Stimulated activated CD4-positive, alpha-beta T cell treated with anti-CD3 and anti-CD28 coated beads, Interleukin-2, amount 100 ng/mL, for 24 hours (primary cell): Measurements from ENCODE around the gene SCN11A.
"Not testable (repeated sequence)": the region's sequence is repeated elsewhere in the genome, so short reads cannot be mapped to it uniquely, and the experiment has no call there.

ENCODE experiments used
- DNase-seq, 2 donors: peaks; one replicate each; pipeline ENCODE4 v3.0.0-alpha.2; 2020

SCN11A gene

DNA sequence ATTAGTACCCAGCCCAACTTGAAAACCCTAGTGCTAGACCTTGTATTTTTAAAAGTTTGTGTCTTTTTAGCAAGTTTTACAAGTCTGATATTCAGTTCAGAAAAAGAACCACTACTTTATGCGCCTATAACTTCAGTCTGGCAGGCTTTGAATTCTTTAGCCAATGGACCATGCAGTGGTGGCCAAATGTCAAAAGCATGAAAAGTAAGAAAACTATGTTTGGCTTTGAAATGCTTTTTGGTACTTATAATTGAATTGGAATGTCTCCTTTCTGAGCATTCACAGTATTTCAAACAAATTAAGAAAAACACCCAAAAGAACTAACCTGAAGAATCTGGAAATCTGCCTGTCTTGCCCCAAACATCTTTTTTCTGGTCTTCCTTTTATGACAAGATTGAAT lies 12.9 kb upstream of the SCN11A start:
- no peak for DNase-seq

DNA sequence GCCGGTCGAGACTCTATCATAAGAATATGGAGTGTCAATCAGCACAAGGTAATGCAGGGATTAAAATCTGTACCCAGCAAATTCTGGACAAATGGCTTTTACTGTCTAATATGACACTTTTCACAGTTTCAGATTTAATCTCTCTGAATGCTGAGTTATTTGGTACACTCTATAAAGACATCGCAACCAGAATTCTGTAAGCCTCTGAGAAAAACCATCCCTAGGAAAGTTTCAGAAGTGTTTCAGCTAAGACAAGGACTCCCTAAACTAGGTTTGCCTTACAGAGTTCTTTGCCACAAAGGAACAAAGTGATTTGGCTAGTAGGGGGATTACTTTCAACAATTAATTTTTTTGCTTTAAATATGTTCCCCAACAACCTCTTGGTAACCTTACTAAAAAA lies 11.4 kb upstream of the SCN11A start:
- no peak for DNase-seq

- DNase-seq = no peak
Measured at GRCh38 chr3:39062180-39062579, 10.4 kb upstream of the SCN11A start.

GRCh38 chr3:39061228-39061627 lies 9.5 kb upstream of the SCN11A start:
- not testable (repeated sequence) for DNase-seq

DNA sequence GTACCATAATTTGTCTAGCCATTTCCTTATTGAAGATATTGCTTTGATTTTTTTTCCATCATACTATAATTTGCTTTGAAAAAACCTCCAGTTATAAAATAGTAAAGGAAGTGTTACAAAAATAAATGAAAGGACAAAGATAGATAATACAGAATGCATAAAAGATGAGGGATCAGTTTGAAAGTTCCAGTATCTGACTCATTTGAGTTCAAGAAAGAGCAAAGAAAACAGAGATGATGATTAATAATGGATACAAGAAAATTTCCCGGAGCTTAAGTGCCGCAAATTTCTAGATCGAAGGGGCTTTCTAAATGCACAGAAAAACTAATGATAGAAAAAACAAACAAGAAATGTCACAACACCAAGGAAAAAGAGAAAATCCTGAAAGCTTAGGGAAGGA lies 4.4 kb upstream of the SCN11A start:
- DNase-seq = no peak

DNA sequence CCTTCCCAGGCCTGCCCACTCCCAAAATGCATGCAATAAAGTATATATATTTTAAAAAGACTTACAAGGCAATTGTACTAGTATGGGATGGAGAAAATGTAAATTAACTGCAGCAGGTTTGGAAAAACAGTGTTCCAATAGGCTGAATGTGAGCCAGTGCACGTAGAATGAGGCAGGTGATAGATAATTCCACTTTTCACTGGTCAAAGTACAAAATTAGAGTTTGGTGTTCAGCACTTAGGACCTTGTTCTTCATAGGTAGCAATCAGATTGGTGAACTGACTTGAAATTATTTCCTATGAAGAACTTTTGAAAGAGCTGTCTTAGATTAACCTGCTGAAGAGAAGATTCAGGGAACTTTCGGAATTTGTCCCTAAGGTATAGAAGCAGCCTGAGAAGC lies 2.0 kb upstream of the SCN11A start:
- DNase-seq = no peak

DNA sequence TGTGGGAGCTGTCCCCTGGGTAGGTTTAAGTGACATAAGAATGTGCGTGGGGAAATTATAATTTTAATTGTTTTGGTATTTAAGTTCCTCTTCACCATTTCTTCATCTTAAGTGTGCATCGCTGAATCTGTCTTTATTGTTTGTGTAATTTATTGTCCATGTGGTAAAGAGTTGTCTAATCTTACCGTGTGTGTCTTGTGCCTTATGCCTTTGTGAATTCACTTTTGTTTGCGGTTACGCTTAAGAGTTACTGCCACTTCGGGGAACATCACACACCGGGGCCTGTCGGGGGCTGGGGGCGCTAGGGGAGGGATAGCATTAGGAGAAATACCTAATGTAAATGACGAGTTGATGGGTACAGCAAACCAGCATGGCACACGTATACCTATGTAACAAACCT lies 839 bp upstream of the SCN11A start:
- DNase-seq = no peak

DNA sequence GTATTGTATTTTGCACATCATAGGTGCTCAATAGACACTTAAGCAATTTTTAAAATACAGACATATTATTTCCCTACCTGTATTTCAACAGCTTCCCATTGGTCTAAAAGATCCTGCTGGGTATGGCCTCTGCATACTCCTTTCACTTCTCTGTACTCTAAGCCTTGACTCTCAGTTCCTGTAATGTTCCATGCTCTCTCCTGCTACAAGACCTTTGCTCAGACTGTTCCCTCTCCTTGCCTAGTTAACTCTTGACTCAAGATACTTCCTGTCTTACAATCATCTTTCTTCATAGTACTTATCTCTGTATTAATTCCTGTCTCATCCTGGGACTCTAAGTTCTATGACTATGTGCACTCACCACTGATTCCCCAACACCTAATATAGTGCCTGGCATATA lies 1.7 kb downstream of the SCN11A start:
- no peak for DNase-seq

GRCh38 chr3:39038165-39038564 lies 13.6 kb downstream of the SCN11A start:
- no peak for DNase-seq

DNA sequence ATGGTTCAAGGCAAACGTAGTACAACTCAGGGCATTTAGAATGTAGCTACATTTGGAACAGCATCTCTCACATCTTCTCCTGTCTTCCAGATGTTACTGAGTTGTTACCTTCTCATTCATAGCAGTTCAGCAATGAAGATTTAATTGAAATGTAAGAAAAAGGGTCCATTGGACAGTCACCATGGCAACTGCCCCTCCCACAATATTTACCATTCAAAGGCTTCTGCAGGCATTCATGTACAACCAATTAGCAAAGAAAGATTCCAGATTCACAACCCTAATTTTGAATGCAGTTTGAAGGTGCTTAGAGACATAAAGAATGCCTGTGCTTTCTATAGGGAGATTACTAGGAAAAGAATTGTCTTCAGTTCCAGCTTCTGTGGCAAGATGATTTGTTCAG lies 22.2 kb downstream of the SCN11A start:
- DNase-seq = no peak

DNA sequence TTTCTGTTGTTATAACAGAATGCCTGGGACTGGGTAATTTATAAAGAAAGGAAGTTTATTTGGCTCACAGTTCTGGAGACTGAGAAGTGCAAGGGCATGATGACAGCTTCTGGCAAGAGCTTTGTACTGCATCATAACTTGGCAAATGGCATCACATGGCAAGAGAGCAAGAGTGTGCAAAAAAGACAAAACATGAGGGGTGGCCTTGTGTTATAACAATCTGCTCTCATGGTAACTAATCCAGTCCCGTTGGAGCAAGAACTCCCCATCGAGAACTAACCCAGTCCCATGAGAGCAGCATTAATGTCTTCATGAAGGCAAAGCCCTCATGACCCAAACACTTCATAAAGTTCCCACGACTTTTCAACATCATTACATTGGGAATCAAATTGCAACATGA lies 23.2 kb downstream of the SCN11A start:
- no peak for DNase-seq

DNA sequence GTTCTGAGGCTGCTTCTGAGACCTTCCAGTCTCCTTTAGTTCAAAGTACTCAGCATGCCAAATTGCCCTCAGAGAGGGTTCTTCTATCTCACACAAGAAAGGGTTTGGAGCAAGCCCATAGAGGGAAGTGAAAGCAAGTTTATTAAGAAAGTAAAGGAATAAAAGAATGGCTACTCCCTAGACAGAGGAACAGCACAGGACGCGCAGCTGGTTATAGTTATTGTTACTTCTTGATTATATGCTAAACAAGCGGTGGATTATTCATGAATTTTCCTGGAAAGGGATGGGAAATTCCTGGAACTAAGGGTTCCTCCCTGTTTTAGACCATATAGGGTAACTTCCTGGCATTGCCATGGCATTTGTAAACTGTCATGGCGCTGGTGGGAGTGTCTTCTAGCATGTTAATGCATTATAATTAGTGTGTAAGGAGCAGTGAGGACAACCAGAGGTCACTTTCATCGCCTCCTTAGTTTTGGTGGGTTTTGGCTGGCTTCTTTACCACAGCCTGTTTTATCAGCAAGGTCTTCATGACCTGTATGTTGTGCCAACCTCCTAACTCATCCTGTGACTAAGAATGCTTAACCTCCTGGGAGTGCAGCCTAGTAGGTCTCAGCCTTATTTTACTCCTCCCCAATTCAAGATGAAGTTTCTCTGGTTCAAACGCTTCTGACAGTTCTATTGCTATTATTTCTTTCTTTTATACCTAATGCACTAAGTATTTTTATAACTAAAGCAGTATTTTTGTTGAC lies 26.3 kb downstream of the SCN11A start:
- no peak for DNase-seq

DNA sequence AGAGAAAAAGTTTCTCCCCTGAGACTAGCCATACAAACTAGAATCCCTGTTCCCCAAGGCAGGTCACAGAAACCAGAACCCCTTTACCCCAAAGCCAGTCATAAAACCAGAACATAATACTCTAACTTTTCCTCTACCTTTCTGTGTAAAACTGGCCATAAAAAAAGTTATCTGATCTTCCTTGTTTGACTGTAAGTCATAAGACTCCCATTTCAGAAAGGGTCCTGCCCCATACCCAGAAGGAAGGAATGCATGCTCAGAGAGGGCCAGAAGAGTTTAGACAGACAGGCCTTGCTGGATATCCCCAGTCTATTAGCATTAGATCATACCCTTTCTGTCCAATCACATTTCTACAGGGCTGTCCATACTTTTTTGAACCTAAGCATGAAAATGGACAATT lies 27.2 kb downstream of the SCN11A start:
- DNase-seq = no peak

GRCh38 chr3:39022286-39022630 lies 29.5 kb downstream of the SCN11A start:
- DNase-seq = no peak

GRCh38 chr3:39021465-39022285 lies 30.1 kb downstream of the SCN11A start:
- no peak for DNase-seq

GRCh38 chr3:39021029-39021428 lies 30.7 kb downstream of the SCN11A start:
- DNase-seq = no peak

- no peak for DNase-seq
Measured at GRCh38 chr3:39019299-39019698, 32.4 kb downstream of the SCN11A start.

DNA sequence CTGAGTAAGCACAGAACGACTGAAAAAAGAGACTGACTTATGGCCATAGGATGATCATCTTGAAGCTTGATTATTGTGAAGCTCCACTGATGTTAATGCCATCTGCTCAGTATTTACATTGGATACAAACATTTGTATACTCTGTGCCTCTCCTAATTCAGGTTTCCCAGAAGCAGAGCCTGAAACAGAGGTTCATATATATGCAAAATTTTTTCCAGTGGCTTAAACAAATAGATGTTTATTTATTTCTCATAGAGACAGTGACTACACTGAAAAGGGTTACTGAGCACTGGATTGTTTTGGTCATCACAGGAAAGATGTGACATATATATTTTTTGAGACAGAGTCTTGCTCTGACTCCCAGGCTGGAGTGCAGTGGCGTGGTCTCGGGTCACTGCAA lies 36.3 kb downstream of the SCN11A start:
- DNase-seq = no peak

DNA sequence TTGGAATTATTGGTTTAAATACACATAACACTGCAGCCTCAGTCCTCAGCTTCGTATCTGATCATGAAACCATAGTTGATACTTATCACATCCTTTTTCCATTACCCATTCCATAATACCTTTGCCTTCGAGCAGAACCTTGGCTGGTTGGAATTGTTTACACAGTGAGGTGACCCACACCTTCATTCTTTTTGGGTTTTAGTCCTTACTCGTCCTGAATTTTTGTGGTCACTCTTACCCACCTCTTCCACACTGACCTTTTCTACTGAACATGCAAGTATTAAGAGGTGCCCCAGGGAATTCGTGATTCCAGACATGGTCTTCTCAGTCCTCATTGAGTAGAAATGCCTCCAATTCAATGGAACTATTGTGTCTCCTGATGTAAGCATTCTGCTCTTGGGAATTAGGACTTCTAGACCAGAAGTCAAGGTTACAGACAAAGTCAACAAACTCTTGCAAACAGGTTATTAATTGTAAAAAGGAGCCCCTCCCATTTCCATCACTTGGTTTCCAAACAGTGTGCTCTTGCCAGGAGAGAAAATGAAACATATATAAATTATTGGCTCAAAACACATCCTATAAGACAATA lies 37.7 kb downstream of the SCN11A start:
- DNase-seq = no peak

- no peak for DNase-seq
Measured at GRCh38 chr3:39013289-39013688, 38.5 kb downstream of the SCN11A start.

GRCh38 chr3:39011191-39011736 lies 40.5 kb downstream of the SCN11A start:
- no peak for DNase-seq

- no peak for DNase-seq
Measured at GRCh38 chr3:39005295-39005694, 46.4 kb downstream of the SCN11A start.
